AG08395 (cell line): ENCODE measurements around the gene B3GAT3.
"Not testable (repeated sequence)": the region's sequence is repeated elsewhere in the genome, so short reads cannot be mapped to it uniquely, and the experiment has no call there.

Source experiments
- DNase-seq: peaks from one replicate; pipeline ENCODE4 v3.0.0; 2012; ENCODE audit warnings: mixed read lengths, low spot score

Gene B3GAT3

DNA sequence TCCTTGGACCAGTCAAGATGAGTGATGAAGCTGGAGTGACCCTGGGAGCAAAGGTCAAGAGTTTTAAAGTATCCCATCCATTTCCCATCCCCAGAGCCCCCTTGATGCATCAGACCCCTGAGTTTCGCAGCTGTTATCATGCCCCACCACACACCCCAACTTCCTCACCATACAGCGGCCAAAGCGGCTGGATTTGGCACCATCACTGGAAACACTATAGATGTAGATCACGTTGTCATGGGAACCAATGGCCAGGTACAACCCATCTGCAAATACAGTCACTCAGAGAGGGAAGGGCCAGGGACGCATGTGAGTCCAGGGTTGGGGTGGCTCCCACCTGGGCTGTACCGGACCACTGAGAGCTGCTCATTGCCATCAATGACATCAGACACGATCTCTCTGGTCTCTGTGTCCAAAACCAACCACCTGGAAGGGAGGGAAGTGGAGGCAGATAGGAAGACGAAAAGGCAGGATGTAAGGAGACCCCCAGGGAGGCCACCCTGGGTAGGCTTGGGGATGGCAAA, 17.9 kb downstream of the B3GAT3 start:
- no peak for DNase-seq

DNA sequence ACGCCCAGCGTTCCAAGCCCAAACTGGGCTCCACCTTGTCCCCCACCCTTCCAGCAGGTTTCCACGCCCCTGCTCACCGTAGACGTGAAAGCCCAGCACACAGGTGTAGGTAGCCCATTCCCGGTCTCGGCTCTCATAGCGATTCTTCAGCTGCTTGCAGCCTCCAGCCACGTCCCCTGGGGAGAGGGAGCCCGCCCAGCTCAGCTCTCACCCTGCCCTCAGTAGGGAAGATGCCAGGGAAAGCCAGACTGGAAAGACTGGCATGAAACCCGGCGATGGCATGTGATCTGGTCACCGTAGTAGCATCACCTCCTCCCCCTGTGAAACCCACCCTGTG, 18.7 kb downstream of the B3GAT3 start:
- DNase-seq, result no peak

- DNase-seq, result peak; percentile 70
Observed at GRCh38 chr11:62602141-62603071, 19.4 kb downstream of the B3GAT3 start.

GRCh38 chr11:62601372-62602140, 20.2 kb downstream of the B3GAT3 start, which contains the start of gene MTA2:
Gene MTA2 (minus strand): TSS chr11:62601865. CDS start chr11:62601450, 415 bp downstream.
- peak; percentile 97 for DNase-seq

DNA sequence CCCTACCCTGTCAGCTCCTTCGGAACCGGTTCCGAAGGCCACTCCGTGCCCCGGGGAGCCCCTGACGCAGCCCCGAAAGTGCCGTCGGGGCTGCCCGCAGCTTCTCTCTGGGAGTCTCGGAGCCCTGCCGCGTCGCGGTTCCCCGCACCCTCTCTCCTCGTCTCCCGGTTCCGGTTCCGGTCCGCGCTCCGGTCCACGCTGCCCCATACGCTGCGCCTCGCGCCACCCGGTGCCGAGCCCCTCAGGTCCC, 20.7 kb downstream of the B3GAT3 start:
- peak; percentile 31 for DNase-seq

DNA sequence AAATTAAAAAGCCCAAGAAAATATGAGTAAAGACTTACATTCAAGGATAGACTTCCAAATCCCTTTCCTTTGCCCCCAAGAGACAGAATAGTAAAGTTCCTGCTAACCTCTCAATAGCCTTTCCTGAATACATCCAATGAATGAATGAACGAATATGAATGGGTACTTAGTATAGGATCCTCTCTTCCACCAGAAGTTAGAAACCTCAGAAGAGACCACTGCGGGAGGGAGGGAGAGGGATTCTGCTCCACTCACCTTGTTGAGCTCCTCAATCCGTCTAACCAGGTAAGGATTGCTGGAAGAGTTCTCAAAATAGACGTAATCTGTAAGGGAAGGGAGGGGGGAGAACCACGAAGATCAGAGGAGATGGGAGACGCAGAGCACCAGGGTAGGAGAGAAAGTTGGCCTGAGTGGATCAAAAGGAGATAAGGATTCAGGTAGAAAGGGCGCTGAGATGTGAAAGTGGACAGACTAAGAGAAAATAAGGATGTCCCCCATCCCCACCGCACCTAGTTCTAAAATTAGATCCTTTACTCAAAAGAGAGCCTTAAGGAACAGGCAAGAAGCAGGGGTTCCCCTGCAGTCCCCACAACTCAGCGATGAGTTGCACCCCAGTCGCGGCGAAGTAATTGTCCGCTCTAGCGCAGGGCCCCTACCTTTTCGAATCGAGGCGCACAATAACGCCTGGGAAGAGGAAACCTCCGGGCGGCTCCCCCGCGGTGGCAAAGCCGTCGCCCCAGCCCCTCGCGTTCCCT, 21.2 kb downstream of the B3GAT3 start:
- no peak for DNase-seq

GRCh38 chr11:62599901-62600300, 21.9 kb downstream of the B3GAT3 start:
- DNase-seq, result no peak

GRCh38 chr11:62599069-62599696, 22.6 kb downstream of the B3GAT3 start:
- DNase-seq, result peak; percentile 99

- DNase-seq, result no peak
Observed at GRCh38 chr11:62595124-62595523, 26.7 kb downstream of the B3GAT3 start.

GRCh38 chr11:62593434-62594044, 28.2 kb downstream of the B3GAT3 start:
- peak; percentile 72 for DNase-seq

DNA sequence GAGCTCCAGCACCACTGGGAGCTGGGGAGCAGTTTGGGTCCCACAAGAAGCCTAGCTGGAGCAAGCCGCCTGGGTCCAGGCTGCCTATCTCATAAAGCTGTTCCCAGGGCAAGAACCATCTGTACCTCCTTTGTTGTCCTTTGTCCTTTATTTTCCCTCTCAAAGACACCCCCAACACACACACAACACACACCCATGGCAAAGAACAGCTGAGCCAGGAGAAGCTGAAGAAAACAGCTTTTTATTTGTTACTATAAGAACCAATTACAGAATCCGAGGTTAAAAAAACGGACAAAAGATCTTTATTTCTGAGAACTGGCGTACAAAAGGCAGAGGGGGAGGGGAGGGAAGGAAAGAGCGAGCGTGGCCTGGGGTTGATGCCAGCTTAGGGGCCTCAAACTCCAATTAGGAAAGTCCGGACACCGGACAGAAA, 28.8 kb downstream of the B3GAT3 start:
- no peak for DNase-seq

DNA sequence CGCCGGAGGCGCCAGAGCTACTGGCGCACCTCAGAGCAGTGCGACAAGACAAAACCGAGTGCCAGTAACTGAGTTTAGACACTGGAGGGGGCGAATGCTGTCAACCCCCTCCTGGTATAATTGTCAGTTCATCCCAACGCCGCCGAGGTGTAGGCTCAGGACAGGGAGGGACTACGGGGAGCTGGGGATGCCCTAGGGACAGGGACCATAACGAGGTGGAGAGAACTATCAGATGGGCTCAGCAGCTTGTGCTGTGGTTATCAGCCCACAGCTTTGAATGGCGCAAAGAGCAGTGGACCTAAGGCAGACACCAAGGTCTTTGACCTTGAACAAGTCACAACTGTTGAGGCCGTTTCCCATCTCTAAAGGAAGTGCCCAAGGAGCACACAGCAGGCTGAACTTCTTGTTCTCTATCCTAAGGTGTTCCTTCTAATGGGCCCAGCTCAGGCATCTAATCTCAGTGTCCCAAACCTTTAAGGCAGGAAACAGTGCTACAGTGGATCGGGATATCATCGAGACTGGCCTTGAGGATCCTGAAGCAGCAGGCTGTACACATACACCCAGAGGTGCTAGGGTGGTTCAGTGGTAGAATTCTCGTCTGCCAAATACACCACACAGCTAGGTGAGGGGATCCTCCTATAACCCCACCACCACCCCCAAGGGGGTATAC, 29.5 kb downstream of the B3GAT3 start:
- no peak for DNase-seq

GRCh38 chr11:62591448-62592145, 30.2 kb downstream of the B3GAT3 start, which contains the start of gene TUT1:
Gene TUT1 (minus strand): TSS chr11:62591523. CDS start chr11:62591485, 38 bp downstream.
- DNase-seq, result peak; percentile 95

GRCh38 chr11:62588966-62589637, 32.7 kb downstream of the B3GAT3 start:
- DNase-seq, result no peak

- DNase-seq, result not testable (repeated sequence)
Observed at GRCh38 chr11:62585356-62585755, 36.4 kb downstream of the B3GAT3 start.

- DNase-seq, result not testable (repeated sequence)
Observed at GRCh38 chr11:62581735-62582134, 40.1 kb downstream of the B3GAT3 start.

GRCh38 chr11:62580959-62581715, 40.6 kb downstream of the B3GAT3 start:
- DNase-seq, result no peak

GRCh38 chr11:62579252-62579651, 42.5 kb downstream of the B3GAT3 start:
- DNase-seq, result no peak

- no peak for DNase-seq
Observed at GRCh38 chr11:62578541-62578940, 43.2 kb downstream of the B3GAT3 start.
